Stimulated activated CD4-positive, alpha-beta T cell treated with anti-CD3 and anti-CD28 coated beads, TNF-alpha, amount 100 ng/mL, for 1 hour (primary cell): Measurements from ENCODE around the gene LITAFD.
"Not testable (repeated sequence)": the region's sequence is repeated elsewhere in the genome, so short reads cannot be mapped to it uniquely, and the experiment has no call there.

Source experiments
- DNase-seq, 3 donors: peaks; one replicate each; pipeline ENCODE4 v3.0.0-alpha.2; 2020; ENCODE audit warnings: low read depth in 3 of 3, low spot score in 1 of 3

The LITAFD gene

GRCh38 chr16:8855972-8856371, 26.2 kb upstream of the LITAFD start:
- no peak for DNase-seq

- no peak for DNase-seq
Measured at GRCh38 chr16:8858994-8859912, 22.9 kb upstream of the LITAFD start.

GRCh38 chr16:8859913-8860881, 22.0 kb upstream of the LITAFD start:
- DNase-seq: no peak

DNA sequence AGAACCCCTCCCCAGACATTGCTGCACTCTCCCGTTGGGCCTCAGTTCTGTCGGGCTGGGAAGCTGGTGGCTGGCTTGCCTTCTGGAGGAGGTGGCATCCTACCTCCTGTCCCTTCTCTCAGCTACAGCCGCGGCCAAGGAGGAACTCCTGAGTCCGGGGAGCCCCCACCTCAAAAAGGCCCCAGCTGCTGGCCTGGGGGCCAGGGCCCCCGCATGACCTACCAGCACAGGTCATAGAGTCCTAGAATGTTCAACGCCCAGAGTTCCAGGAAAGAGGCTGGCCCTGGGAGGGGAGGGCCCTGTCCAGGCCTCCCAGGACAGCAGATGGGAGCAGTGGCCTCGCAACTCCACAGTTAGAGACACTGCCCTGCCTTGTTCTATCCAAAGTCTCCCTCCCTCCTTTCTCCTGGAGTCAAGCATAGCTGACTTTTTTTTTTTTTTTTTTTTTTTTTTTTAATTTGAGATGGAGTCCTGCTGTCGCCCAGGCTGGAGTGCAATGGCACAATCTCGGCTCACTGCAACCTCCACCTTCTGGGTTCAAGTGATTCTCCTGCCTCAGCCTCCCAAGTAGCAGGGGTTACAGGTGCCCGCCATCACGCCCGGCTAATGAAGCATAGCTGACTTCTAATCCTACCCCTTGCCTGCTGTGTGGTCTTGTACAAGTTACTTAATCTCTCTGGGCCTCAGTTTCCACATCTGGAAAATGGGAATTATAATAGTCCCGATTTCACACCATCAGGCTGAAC, 20.4 kb upstream of the LITAFD start:
- no peak for DNase-seq

- DNase-seq: no peak
Measured at GRCh38 chr16:8862309-8863130, 19.6 kb upstream of the LITAFD start.

GRCh38 chr16:8863594-8864424, 18.3 kb upstream of the LITAFD start:
- no peak for DNase-seq

GRCh38 chr16:8864480-8865110, 17.6 kb upstream of the LITAFD start:
- no peak for DNase-seq

DNA sequence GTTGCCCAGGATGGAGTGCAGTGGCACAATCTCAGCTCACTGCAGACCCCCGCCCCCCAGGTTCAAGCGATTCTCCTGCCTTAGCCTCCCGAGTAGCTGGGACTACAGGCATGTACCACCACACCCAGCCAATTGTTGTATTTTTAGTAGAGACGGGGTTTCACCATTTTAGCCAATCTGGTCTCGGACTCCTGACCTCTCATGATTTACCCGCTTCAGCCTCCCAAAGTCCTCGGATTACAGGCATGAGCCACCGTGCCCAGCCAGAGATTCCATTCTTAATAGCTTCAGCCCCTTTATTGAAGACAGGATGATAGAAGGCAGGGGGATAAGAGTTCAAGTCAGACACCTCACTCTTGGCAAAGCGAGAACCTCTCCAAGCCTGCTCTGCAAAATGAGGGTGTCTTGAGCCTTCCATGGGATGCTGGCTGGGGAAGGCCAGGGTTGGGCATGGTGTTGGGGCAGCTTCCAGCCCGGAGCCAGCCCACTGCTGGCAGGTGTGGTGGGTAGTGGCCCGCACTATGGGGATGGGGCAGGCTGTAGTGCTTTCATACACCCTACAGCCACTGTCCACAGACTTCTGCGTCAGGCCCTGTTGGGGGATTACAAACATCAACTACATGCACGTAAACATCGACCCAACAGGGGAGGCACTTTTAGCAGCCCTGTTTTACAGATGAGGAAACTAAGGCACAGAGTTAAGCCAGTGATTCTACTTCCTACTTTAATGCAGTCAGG, 16.8 kb upstream of the LITAFD start:
- no peak for DNase-seq

DNA sequence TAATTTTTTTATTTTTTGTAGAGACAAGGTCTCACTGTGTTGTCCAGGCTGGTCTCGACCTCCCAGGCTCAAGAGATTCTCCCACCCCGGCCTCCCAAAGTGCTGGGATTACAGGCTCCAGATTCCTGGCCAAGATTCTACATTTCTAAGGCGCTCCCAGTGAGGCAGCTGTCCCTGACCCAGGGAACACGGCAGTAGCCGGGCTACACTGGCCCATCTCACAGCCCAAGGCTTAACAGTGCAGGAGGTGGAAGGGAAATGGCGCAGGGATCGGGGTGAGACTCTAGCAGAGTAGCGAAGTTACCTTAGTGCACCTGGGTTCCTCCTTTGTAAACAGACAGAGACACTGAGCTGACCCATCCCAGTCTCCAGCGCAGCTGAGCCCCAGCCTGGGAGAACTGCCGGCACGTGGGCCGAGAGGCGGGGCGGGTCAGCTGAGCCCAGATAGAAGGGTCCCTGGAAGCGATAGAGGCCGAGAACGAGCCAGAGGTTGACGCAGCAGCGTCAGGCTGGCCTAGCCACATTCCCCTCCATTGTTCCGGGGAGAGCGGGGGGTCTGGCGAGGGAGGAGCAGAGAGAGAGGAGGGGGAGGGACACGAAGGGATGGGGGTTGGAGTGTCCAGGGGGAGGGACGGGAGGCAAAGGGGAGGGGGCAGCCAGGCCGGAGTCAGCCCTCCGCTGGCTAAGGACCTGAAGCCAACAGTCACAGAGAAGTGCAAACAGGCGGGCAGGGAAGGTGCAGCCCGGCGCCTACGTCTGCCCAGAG, 15.8 kb upstream of the LITAFD start:
- no peak for DNase-seq

GRCh38 chr16:8866884-8867215, 15.3 kb upstream of the LITAFD start:
- DNase-seq: no peak

DNA sequence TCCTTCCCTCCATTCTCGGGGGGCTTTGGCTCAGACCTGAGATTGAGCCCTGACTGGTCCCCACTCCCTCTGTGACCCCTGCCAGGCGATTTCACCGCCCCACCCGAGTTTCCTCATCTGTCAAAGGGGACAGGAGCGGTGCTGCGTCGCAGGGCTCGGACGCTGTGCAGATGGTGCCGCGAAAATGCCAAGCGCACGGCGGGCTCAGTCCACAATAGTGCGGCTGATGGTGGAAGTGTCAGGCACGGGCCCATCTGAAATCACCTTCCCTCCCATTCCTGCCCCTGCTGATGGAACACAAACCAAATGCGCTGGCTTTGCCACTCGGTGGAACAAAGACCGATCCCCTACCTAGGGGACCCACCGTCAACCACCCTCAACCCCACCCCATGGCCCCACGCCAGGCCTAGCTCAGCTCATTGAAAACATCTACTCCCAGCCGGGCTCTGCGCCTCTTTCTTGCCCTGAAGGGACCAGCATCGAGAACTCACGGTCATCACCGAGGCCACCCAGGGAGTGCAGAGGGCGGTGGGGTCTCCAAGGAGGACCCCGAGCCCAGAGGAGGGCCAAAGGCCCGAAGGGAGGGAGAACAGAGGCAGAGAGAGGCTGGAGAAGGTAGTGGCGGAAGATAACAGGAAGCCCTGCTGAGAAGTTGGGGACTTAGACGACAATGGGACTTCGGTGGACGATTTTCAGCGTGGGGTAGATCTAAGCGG, 14.8 kb upstream of the LITAFD start:
- no peak for DNase-seq

- DNase-seq: no peak
Measured at GRCh38 chr16:8867932-8868415, 14.2 kb upstream of the LITAFD start.

DNA sequence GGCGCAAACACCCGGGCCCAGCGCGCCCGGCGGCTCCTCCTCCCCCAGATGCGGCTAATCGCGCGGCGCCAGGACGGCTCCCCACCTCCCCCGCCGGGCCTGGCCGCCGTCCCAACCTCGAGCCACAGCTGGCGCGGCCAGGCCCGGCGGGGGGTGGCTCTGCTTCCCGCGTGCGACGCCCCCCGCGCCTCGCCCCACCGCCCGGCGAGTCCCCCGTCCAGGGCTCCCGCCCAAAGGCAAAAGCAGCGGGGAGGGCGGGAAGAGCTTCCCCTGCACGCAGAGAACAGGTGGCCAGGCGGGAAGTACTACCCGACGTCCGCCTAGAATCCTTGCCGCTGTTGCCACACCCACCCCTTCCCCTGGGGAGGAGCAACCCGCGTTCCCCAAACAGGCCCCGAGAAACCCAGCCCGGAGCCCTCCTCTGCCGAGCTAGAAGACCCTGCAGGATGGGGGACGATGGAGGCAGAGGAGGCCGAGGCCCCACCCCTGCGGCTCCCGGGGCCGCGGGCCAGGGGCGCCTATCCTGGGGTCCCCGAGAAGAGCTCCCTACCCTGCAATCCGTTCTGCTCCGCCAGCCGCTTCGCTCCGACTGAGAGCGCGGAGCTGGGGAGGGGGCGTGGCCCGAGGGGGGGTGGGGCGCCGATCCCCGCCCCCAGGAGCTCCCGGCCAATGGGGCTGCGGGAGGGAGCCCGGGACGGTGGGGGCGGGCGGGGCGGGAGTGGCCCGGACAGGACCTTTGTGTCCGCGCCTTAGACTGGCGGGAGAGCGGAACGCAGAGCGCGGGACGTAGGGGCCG, 13.5 kb upstream of the LITAFD start, which contains the start of gene CARHSP1:
Gene CARHSP1, minus strand, starts transcription at position 591 of the 796 bp plus-strand sequence. CDS start 9,678 bp downstream, outside the sequence.
- peak; percentile 57 to 66 (median 61) for DNase-seq

- no peak for DNase-seq
Measured at GRCh38 chr16:8869212-8869987, 12.8 kb upstream of the LITAFD start.

- DNase-seq: not testable (repeated sequence)
Measured at GRCh38 chr16:8869988-8870241, 12.2 kb upstream of the LITAFD start.
